CD4-positive, alpha-beta T cell treated with Interleukin-4 for 1 hour (primary cell): ENCODE data around the gene PNMA3.
"Not testable (repeated sequence)": the region's sequence is repeated elsewhere in the genome, so short reads cannot be mapped to it uniquely, and the experiment has no call there.

Source experiments
- DNase-seq, 2 donors: peaks; one replicate each; pipeline ENCODE4 v3.0.0-alpha.2; 2020 to 2022

The PNMA3 gene

GRCh38 chrX:153055871-153056749 is at the start of gene PNMA3:
PNMA3 (plus strand) TSS chrX:153056470; CDS start chrX:153057056, 586 bp downstream.
- DNase-seq, result no peak

GRCh38 chrX:153017174-153017573 is 39.1 kb upstream of the PNMA3 start:
- not testable (repeated sequence) for DNase-seq

GRCh38 chrX:153019166-153019565 is 37.1 kb upstream of the PNMA3 start:
- peak in 1 of 2 donors; percentile 3 for DNase-seq

GRCh38 chrX:153026501-153026900 is 29.8 kb upstream of the PNMA3 start:
- DNase-seq, result not testable (repeated sequence)

GRCh38 chrX:153028487-153028886 is 27.8 kb upstream of the PNMA3 start:
- not testable (repeated sequence) for DNase-seq

- DNase-seq, result no peak
Observed at GRCh38 chrX:153029162-153029561, 27.1 kb upstream of the PNMA3 start.

GRCh38 chrX:153029875-153030274 is 26.4 kb upstream of the PNMA3 start:
- DNase-seq, result no peak

- DNase-seq, result no peak
Observed at GRCh38 chrX:153030801-153031200, 25.5 kb upstream of the PNMA3 start.

- peak; percentile 70 to 71 for DNase-seq
Observed at GRCh38 chrX:153032397-153033118, 23.7 kb upstream of the PNMA3 start.

GRCh38 chrX:153049093-153049492 is 7.2 kb upstream of the PNMA3 start:
- no peak for DNase-seq

GRCh38 chrX:153052534-153052933 is 3.7 kb upstream of the PNMA3 start:
- DNase-seq, result no peak

GRCh38 chrX:153057281-153057680 is 1.0 kb downstream of the PNMA3 start:
- DNase-seq, result no peak

GRCh38 chrX:153059191-153060094 is 3.2 kb downstream of the PNMA3 start:
- no peak for DNase-seq

GRCh38 chrX:153060095-153060445 is 3.8 kb downstream of the PNMA3 start:
- DNase-seq, result no peak

GRCh38 chrX:153061732-153062131 is 5.5 kb downstream of the PNMA3 start:
- no peak for DNase-seq

- no peak for DNase-seq
Observed at GRCh38 chrX:153063315-153063714, 7.0 kb downstream of the PNMA3 start.

GRCh38 chrX:153064061-153064460 is 7.8 kb downstream of the PNMA3 start:
- DNase-seq, result no peak

- DNase-seq, result no peak
Observed at GRCh38 chrX:153065389-153065788, 9.1 kb downstream of the PNMA3 start.

GRCh38 chrX:153066402-153066801 is 10.1 kb downstream of the PNMA3 start:
- DNase-seq, result not testable (repeated sequence)

GRCh38 chrX:153071909-153072583 is 15.8 kb downstream of the PNMA3 start, which contains the start of gene PNMA6A:
PNMA6A (plus strand) TSS chrX:153072454; CDS start chrX:153073063, 609 bp downstream.
- DNase-seq, result not testable (repeated sequence)

GRCh38 chrX:153073331-153073730 is 17.1 kb downstream of the PNMA3 start:
- DNase-seq, result not testable (repeated sequence)

GRCh38 chrX:153074262-153074899 is 18.1 kb downstream of the PNMA3 start:
- no peak for DNase-seq
